ENCODE measurements around the gene TRIP12.
"Not testable (repeated sequence)": the region's sequence is repeated elsewhere in the genome, so short reads cannot be mapped to it uniquely, and the experiment has no call there.

The TRIP12 gene

GRCh38 chr2:229917793-229918192 lies 4.0 kb downstream of the TRIP12 start:
- DNase-seq, result no peak

GRCh38 chr2:229914171-229914570 lies 7.6 kb downstream of the TRIP12 start:
- no peak for DNase-seq

- no peak for DNase-seq
Measured at GRCh38 chr2:229910832-229911412, 10.9 kb downstream of the TRIP12 start.

- no peak for DNase-seq
Measured at GRCh38 chr2:229910147-229910831, 11.5 kb downstream of the TRIP12 start.

- no peak for DNase-seq
Measured at GRCh38 chr2:229909090-229909489, 12.7 kb downstream of the TRIP12 start.

GRCh38 chr2:229905601-229906000 lies 16.2 kb downstream of the TRIP12 start:
- no peak for DNase-seq

- no peak for DNase-seq
Measured at GRCh38 chr2:229903037-229903436, 18.8 kb downstream of the TRIP12 start.

GRCh38 chr2:229901819-229902218 lies 20.0 kb downstream of the TRIP12 start:
- no peak for DNase-seq

GRCh38 chr2:229900514-229900913 lies 21.3 kb downstream of the TRIP12 start:
- DNase-seq, result not testable (repeated sequence)

- no peak for DNase-seq
Measured at GRCh38 chr2:229900012-229900411, 21.8 kb downstream of the TRIP12 start.

GRCh38 chr2:229899604-229900003 lies 22.2 kb downstream of the TRIP12 start:
- no peak for DNase-seq

- no peak for DNase-seq
Measured at GRCh38 chr2:229896857-229897256, 25.0 kb downstream of the TRIP12 start.

GRCh38 chr2:229889023-229889422 lies 32.8 kb downstream of the TRIP12 start:
- DNase-seq, result no peak

GRCh38 chr2:229888031-229888430 lies 33.8 kb downstream of the TRIP12 start:
- no peak for DNase-seq

- no peak for DNase-seq
Measured at GRCh38 chr2:229887441-229887840, 34.4 kb downstream of the TRIP12 start.

- no peak for DNase-seq
Measured at GRCh38 chr2:229884775-229885699, 36.8 kb downstream of the TRIP12 start.

GRCh38 chr2:229882583-229882982 lies 39.2 kb downstream of the TRIP12 start:
- DNase-seq, result no peak

GRCh38 chr2:229880892-229881586 lies 40.8 kb downstream of the TRIP12 start:
- no peak for DNase-seq

- DNase-seq, result no peak
Measured at GRCh38 chr2:229879191-229879950, 42.4 kb downstream of the TRIP12 start.

GRCh38 chr2:229875549-229875948 lies 46.3 kb downstream of the TRIP12 start:
- DNase-seq, result no peak

- no peak for DNase-seq
Measured at GRCh38 chr2:229874647-229875046, 47.2 kb downstream of the TRIP12 start.

GRCh38 chr2:229873123-229873581 lies 48.7 kb downstream of the TRIP12 start:
- no peak for DNase-seq
